Nephron (organoid): ENCODE measurements around the gene TNFAIP2.

Experiments used
- H3K27ac Mint-ChIP-seq, 3 experiments: 2 replicates each; pipeline ENCODE4 v1.8.0; 2020; ENCODE audit warnings: mixed read lengths in 3 of 3, mild to moderate bottlenecking in 2 of 3, moderate library complexity in 1 of 3
- H3K27me3 Mint-ChIP-seq: 2 replicates; pipeline ENCODE4 v1.8.0; 2021; ENCODE audit warnings: low read depth, mild to moderate bottlenecking, moderate library complexity, mixed read lengths
- H3K36me3 Mint-ChIP-seq: 2 replicates; pipeline ENCODE4 v1.8.0; 2020; ENCODE audit warnings: low read depth, mixed read lengths
- H3K4me1 Mint-ChIP-seq: 2 replicates; pipeline ENCODE4 v1.8.0; 2020; ENCODE audit warnings: mixed read lengths
- H3K4me3 Mint-ChIP-seq, 3 experiments: 2 replicates each; pipeline ENCODE4 v1.8.0; 2020; ENCODE audit warnings: mild to moderate bottlenecking in 3 of 3, mixed read lengths in 3 of 3, moderate library complexity in 2 of 3
- H3K9me3 Mint-ChIP-seq: 2 replicates; pipeline ENCODE4 v1.8.0; 2020; ENCODE audit warnings: mixed read lengths
- CTCF ChIP-seq, 3 experiments: fragments of 200-600 bp; sonication (generic); IDR thresholded peaks; one replicate each; pipeline ENCODE4 v1.5.0; 2021; ENCODE audit warnings: antibody characterized with exemption in 3 of 3; ENCODE audit not compliant: unreplicated experiment in 3 of 3

Gene TNFAIP2, protein sequence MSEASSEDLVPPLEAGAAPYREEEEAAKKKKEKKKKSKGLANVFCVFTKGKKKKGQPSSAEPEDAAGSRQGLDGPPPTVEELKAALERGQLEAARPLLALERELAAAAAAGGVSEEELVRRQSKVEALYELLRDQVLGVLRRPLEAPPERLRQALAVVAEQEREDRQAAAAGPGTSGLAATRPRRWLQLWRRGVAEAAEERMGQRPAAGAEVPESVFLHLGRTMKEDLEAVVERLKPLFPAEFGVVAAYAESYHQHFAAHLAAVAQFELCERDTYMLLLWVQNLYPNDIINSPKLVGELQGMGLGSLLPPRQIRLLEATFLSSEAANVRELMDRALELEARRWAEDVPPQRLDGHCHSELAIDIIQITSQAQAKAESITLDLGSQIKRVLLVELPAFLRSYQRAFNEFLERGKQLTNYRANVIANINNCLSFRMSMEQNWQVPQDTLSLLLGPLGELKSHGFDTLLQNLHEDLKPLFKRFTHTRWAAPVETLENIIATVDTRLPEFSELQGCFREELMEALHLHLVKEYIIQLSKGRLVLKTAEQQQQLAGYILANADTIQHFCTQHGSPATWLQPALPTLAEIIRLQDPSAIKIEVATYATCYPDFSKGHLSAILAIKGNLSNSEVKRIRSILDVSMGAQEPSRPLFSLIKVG

DNA sequence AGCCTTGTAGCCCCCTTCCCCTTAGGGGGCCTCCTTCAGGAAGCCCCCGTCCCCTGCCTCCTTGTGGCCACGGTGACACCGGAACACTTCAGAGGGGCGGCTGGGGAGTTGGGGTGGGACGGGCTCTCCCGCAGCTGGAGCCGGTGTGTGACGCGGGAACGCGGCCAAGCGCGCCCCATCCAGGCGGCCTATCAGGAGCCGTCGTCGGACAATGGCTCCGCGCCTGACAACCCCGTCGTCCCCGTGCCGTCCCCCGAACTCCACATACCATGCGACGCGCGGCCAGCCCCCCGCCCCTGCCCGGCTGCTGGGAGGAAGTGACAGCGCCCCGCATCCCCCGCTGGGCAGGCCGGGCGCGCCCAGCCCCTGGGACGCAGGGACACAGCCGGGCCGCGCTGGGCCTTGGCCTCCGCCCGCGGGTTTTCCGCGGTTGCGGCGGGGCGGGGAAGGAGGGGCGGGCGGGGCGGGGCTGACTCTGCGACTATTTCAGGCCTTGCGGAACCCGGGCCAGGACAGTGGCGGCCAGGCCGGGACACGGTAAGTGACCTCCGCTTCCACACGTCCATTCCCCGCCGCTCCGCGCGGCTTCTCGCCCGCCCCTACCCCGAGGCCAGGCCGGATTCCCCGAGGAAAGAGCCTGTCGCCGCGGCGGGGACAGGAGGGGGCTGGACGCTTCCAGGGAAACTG is at the start of gene TNFAIP2:
TNFAIP2 (plus strand) TSS at position 515 of the 687 bp plus-strand sequence. CDS start 2,997 bp downstream, outside the sequence.
- no peak for TF ChIP-seq CTCF (IDR thresholded peaks at IDR 0.05; ENCODE audit: unreplicated experiment in 3 of 3)
- Mint-ChIP-seq H3K4me3 (peak within 1 kb of the TSS; percentile 76 to 79 (median 76)), H3K4me1 (peaks cover 32% of the 10 kb centered on the region), H3K27me3 (peaks cover 18% of the 10 kb centered on the region), H3K9me3 (no peaks in the 10 kb centered on the region), H3K27ac (peak within 1 kb of the TSS; percentile 93 to 97 (median 95)), H3K36me3 (no peaks in the 10 kb centered on the region)

- TF ChIP-seq CTCF (IDR thresholded peaks at IDR 0.05; ENCODE audit: unreplicated experiment in 3 of 3), result no peak
- Mint-ChIP-seq H3K36me3 (no peaks in the 10 kb centered on the region), H3K27me3 (peaks cover 10% of the 10 kb centered on the region), H3K27ac (peak overlapping the region; percentile 5 to 83 (median 69)), H3K4me3 (peak overlapping the region in 1 of 3 experiments; percentile 42), H3K9me3 (no peaks in the 10 kb centered on the region), H3K4me1 (peaks cover 5% of the 10 kb centered on the region)
Observed at GRCh38 chr14:103073876-103074728, 49.2 kb upstream of the TNFAIP2 start.

GRCh38 chr14:103074729-103075367 is 48.4 kb upstream of the TNFAIP2 start:
- peak overlapping the region in 1 of 3 experiments; percentile 42 for H3K4me3 Mint-ChIP-seq
- peaks cover 10% of the 10 kb centered on the region for H3K27me3 Mint-ChIP-seq
- no peak for TF ChIP-seq CTCF (IDR thresholded peaks at IDR 0.05; ENCODE audit: unreplicated experiment in 3 of 3)
- peaks cover 5% of the 10 kb centered on the region for H3K4me1 Mint-ChIP-seq
- peak overlapping the region; percentile 5 to 83 (median 69) for H3K27ac Mint-ChIP-seq
- H3K36me3 Mint-ChIP-seq, result no peaks in the 10 kb centered on the region
- no peaks in the 10 kb centered on the region for H3K9me3 Mint-ChIP-seq

DNA sequence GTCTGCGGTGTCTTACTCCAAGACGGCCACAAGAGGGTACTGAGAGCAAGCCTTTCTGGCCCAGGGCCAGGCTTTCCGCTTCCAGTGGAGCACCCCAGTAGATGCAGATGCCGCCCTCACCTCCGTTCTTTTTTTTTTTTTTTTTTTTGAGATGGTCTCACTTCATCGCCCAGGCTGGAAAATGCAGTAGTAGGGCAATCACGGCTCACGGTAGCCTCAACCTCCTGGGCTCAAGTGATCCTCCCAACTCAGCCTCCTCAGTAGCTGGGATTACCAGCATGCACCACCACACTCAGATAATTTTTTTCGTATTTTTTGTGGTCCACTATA is 44.9 kb upstream of the TNFAIP2 start:
- Mint-ChIP-seq H3K4me1 (peaks cover 5% of the 10 kb centered on the region), H3K36me3 (no peaks in the 10 kb centered on the region), H3K27me3 (peaks cover 10% of the 10 kb centered on the region), H3K9me3 (no peaks in the 10 kb centered on the region), H3K27ac (no peak overlapping the region), H3K4me3 (no peak overlapping the region)
- TF ChIP-seq CTCF (IDR thresholded peaks at IDR 0.05; ENCODE audit: unreplicated experiment in 3 of 3), result peak; percentile 66 to 78 (median 67)

- peaks cover 15% of the 10 kb centered on the region for H3K27me3 Mint-ChIP-seq
- no peak overlapping the region for H3K27ac Mint-ChIP-seq
- no peak for TF ChIP-seq CTCF (IDR thresholded peaks at IDR 0.05; ENCODE audit: unreplicated experiment in 3 of 3)
- no peak overlapping the region for H3K4me3 Mint-ChIP-seq
- H3K36me3 Mint-ChIP-seq, result no peaks in the 10 kb centered on the region
- H3K9me3 Mint-ChIP-seq, result no peaks in the 10 kb centered on the region
- H3K4me1 Mint-ChIP-seq, result peaks cover 5% of the 10 kb centered on the region
Observed at GRCh38 chr14:103078860-103079587, 44.2 kb upstream of the TNFAIP2 start.
